Measurements from ENCODE around the gene FKBP1A. TPM values are rescaled to one million over a fixed set of nuclear protein-coding genes. Genes with fewer than 3 reads are reported as not detected.

The FKBP1A gene
- total RNA-seq, 1 donor from 2014 or later, result 155 TPM

DNA sequence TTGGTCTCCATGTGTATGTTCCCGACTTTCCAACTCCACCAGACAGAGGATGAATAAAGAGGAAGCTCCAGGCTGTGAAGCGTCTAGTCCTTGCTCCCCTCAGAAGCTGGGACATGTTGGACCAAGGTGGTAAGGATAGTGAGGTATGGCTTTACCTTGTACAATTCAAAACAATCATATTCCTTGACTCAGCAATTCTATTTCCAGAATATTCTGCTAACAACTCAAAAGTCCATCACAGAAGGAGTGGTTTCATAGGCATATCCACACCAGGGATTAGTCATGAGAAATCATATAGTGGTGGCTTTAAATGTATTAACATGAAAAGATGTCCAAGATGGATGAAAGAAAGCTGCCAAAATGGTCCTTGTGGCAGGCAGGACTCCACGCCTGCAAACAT lies 19.8 kb downstream of the FKBP1A start:
- TF ChIP-seq, protein P1, sequence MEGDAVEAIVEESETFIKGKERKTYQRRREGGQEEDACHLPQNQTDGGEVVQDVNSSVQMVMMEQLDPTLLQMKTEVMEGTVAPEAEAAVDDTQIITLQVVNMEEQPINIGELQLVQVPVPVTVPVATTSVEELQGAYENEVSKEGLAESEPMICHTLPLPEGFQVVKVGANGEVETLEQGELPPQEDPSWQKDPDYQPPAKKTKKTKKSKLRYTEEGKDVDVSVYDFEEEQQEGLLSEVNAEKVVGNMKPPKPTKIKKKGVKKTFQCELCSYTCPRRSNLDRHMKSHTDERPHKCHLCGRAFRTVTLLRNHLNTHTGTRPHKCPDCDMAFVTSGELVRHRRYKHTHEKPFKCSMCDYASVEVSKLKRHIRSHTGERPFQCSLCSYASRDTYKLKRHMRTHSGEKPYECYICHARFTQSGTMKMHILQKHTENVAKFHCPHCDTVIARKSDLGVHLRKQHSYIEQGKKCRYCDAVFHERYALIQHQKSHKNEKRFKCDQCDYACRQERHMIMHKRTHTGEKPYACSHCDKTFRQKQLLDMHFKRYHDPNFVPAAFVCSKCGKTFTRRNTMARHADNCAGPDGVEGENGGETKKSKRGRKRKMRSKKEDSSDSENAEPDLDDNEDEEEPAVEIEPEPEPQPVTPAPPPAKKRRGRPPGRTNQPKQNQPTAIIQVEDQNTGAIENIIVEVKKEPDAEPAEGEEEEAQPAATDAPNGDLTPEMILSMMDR (IDR thresholded peaks at IDR 0.05; ENCODE audit: insufficient read depth, low read length, poor library complexity, severe bottlenecking), result no peak
- H3K36me3 ChIP-seq (ENCODE audit: control insufficient read depth, insufficient read depth, low read length), result no peaks in the 10 kb centered on the region
- H3K27me3 ChIP-seq (ENCODE audit: control insufficient read depth, insufficient read depth, low read length), result no peaks in the 10 kb centered on the region
- DNase-seq (ENCODE audit: low read depth), result no peak
- H3K4me3 ChIP-seq (ENCODE audit: low read depth, low read length), result no peak overlapping the region

DNA sequence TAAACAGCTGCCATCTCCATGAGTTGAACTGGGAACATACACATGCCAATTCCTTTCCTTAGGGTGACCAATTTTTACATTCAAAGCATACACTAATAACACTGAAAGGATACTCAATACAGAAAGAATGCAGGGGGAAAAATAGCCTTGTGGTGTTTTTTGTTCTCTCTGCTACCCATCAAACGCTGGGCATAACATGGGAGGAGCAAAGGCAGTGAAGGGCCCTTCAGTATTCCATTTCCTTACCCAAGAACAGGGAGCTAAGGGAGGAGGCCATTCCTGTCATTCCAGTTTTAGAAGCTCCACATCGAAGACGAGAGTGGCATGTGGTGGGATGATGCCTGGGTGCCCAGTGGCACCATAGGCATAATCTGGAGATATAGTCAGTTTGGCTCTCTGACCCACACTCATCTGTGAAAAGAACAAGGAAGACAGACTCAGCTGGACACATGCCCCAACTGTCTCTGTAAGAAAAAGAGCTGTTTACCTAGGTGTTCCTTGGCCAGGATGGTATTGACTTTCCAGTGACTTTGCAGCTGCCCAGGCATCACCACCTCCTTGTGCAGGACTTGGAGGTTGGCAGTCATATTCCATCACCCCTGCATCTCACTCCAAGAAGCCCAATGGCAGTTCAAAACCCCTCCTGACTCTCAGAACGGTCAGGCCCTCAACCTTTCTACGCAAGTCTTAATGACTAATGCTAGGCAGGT lies 20.9 kb downstream of the FKBP1A start:
- no peaks in the 10 kb centered on the region for H3K36me3 ChIP-seq (ENCODE audit: control insufficient read depth, insufficient read depth, low read length)

DNA sequence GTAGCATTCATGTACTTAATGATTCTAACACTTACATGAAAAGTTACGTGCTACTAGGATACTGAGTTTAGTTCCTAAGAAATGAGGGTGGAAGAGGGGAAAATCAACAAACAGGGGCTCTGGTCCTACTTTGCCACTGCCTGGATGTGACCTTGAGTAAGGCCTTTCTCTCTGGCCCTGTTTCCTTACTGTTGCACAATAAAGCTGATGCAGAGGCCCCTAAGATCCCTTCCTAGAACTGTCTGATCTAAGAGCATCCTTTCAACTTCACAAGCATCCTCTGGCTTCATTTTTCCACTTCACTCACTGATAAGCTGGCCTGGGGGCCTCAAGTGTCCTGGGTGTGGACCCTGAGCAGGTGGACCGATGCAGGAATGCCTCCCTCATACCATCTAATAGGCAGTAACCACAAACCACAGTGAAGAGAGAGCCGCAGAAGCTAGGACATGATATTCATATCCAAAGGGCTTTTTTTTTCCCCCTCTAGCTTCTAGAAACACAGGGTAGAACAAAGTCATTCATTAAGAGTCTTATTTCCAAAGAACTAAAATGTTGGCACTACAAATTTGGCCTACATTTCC lies 21.6 kb downstream of the FKBP1A start:
- Histone ChIP-seq H3K4me3 (ENCODE audit: low read depth, low read length) (no peak overlapping the region), H3K36me3 (ENCODE audit: control insufficient read depth, insufficient read depth, low read length) (no peaks in the 10 kb centered on the region), H3K27me3 (ENCODE audit: control insufficient read depth, insufficient read depth, low read length) (no peaks in the 10 kb centered on the region)
- no peak for DNase-seq (ENCODE audit: low read depth)
- TF ChIP-seq, protein P1 (IDR thresholded peaks at IDR 0.05; ENCODE audit: insufficient read depth, low read length, poor library complexity, severe bottlenecking), result no peak

More for the DNA sequence above, 20.9 kb downstream of the FKBP1A start:
- TF ChIP-seq, protein P1 (IDR thresholded peaks at IDR 0.05; ENCODE audit: insufficient read depth, low read length, poor library complexity, severe bottlenecking), result no peak
- DNase-seq (ENCODE audit: low read depth), result no peak
- Histone ChIP-seq H3K27me3 (ENCODE audit: control insufficient read depth, insufficient read depth, low read length) (no peaks in the 10 kb centered on the region), H3K4me3 (ENCODE audit: low read depth, low read length) (no peak overlapping the region)

DNA sequence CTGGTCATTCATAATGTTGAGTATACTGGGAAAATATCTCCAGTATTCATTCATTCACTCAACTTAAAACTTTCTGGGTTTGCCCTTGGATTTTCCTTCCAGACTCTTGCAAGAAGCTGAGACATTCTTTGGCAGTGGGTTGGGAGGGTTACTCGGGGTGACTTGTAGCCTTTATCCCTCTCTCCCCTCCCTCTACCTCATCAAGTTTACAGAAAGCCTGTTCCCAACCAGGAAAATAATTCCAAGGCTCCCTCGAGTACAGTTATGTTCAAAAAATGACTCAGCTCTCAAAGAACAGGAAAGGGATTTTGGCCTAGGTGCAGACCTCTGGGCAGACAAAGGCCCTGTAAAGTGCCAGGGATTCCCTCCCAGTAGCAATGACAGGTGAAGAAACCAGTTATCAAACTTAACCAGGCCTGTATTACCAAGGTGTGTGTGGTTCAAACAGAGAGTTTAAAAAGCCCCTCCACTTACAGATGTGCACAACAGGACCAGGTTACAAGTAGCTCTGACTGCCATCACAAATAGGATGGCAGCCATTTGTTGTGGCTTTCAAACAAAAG lies 22.2 kb downstream of the FKBP1A start:
- no peaks in the 10 kb centered on the region for H3K36me3 ChIP-seq (ENCODE audit: control insufficient read depth, insufficient read depth, low read length)
- TF ChIP-seq, protein P1 (IDR thresholded peaks at IDR 0.05; ENCODE audit: insufficient read depth, low read length, poor library complexity, severe bottlenecking), result no peak
- DNase-seq (ENCODE audit: low read depth), result no peak
- no peak overlapping the region for H3K4me3 ChIP-seq (ENCODE audit: low read depth, low read length)
- no peaks in the 10 kb centered on the region for H3K27me3 ChIP-seq (ENCODE audit: control insufficient read depth, insufficient read depth, low read length)

DNA sequence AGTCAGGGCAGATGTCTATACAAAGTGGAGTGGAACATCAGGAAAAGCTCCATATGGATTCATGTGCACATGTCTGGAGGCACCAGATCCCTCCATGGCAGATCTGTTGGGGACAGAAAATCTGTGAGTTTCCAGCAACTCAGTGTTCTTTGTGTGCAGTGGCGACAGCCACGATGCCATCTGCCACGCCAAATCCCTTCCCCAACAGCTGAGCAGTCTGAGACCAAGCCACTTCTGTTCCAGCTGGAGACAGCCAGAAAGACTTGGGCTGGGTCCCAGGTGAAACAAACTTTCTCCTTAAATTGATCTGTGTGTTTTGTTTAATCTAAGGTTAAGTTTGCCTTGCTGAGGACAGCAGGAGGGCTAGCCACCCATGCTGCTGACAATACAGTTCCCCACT lies 22.9 kb downstream of the FKBP1A start:
- Histone ChIP-seq H3K27me3 (ENCODE audit: control insufficient read depth, insufficient read depth, low read length) (no peaks in the 10 kb centered on the region), H3K4me3 (ENCODE audit: low read depth, low read length) (no peak overlapping the region), H3K36me3 (ENCODE audit: control insufficient read depth, insufficient read depth, low read length) (no peaks in the 10 kb centered on the region)
- TF ChIP-seq, protein P1 (IDR thresholded peaks at IDR 0.05; ENCODE audit: insufficient read depth, low read length, poor library complexity, severe bottlenecking), result no peak
- no peak for DNase-seq (ENCODE audit: low read depth)
